Prostate gland (tissue), 2 donors: Measurements from ENCODE around the gene DIPK2B.

Source experiments
- CTCF ChIP-seq, 4 experiments: fragments of 200-600 bp in 2 of 4; fragments of 450-650 bp in 2 of 4; sonication (generic) in 2 of 4; IDR thresholded peaks; 1 replicate in 3 of 4; 2 replicates in 1 of 4; pipeline ENCODE4 v1.5.1; 2016 to 2019; ENCODE audit warnings: antibody characterized with exemption in 4 of 4, mild to moderate bottlenecking in 2 of 4, moderate library complexity in 2 of 4
- POLR2A ChIP-seq: fragments of 450-650 bp; IDR thresholded peaks from one replicate; pipeline ENCODE4 v1.6.1; 2016; ENCODE audit warnings: antibody characterized with exemption, mild to moderate bottlenecking
- POLR2AphosphoS5 ChIP-seq: sonication (generic); formaldehyde crosslinking; IDR thresholded peaks from one replicate; pipeline ENCODE4 v1.6.1; 2017; ENCODE audit warnings: antibody characterized with exemption

DNA sequence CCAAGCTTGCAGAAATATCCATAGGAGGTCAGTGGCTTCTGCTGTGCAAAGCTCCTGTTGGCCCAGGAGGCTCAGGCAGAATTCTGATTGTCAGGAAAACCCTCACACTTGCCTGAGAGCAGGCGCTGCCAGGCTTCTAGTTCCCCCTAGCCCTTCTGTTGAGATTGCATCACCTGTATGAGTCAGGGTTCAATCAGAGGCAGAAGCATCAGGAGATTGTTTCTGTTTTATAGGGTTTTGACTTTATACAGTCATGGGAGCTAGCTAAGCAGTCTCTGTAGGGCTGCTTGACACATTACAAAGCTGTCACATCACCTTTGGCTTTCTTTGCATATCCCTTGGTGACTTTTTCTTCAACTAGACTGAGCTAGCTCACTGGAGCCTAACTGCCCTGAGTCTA lies 27.8 kb downstream of the DIPK2B start:
- TF ChIP-seq CTCF (IDR thresholded peaks at IDR 0.05) (no peak), POLR2AphosphoS5 (no peak), POLR2A (no peak)
